H9 (cell line): Measurements from ENCODE around the gene TEAD1. TPM values are rescaled to one million over a fixed set of nuclear protein-coding genes. Genes with fewer than 3 reads are reported as not detected.
A peak's percentile ranks its signal among the peaks of the same experiment; 100 is the strongest.

Experiments used
- DNase-seq: peaks from one replicate; pipeline ENCODE4 v3.0.0-alpha.2; 2017
- H2AFZ ChIP-seq: one replicate; pipeline ENCODE4 v1.6.1; 2013; ENCODE audit warnings: mild to moderate bottlenecking, low read length, control low read depth, moderate library complexity
- H2AK5ac ChIP-seq: 2 replicates; pipeline ENCODE4 v1.6.1; 2013; ENCODE audit warnings: low read length, control low read depth, mixed read lengths; ENCODE audit not compliant: insufficient read length
- H2BK120ac ChIP-seq: one replicate; pipeline ENCODE4 v1.6.1; 2013; ENCODE audit warnings: low read depth, mild to moderate bottlenecking, low read length, control low read depth, inconsistent platforms; ENCODE audit not compliant: poor library complexity, severe bottlenecking
- H2BK12ac ChIP-seq: 2 replicates; pipeline ENCODE4 v1.6.1; 2013; ENCODE audit warnings: low read length, control low read depth, mixed read lengths, low read depth; ENCODE audit not compliant: insufficient read length
- H2BK15ac ChIP-seq: 2 replicates; pipeline ENCODE4 v1.6.1; 2013; ENCODE audit warnings: low read depth, low read length, control low read depth
- H2BK20ac ChIP-seq: one replicate; pipeline ENCODE4 v1.6.1; 2013; ENCODE audit warnings: low read depth, mild to moderate bottlenecking, low read length, control low read depth, inconsistent platforms; ENCODE audit not compliant: poor library complexity, severe bottlenecking
- H2BK5ac ChIP-seq: 2 replicates; pipeline ENCODE4 v1.6.1; 2013; ENCODE audit warnings: low read length, control low read depth, mixed read lengths; ENCODE audit not compliant: insufficient read length
- H3K14ac ChIP-seq: 2 replicates; pipeline ENCODE4 v1.6.1; 2013; ENCODE audit warnings: low read length, control low read depth; ENCODE audit not compliant: insufficient read depth
- H3K18ac ChIP-seq: 2 replicates; pipeline ENCODE4 v1.6.1; 2013; ENCODE audit warnings: low read depth, mild to moderate bottlenecking, mixed read lengths, low read length, control low read depth; ENCODE audit not compliant: insufficient read length
- H3K23ac ChIP-seq: 2 replicates; pipeline ENCODE4 v1.6.1; 2013; ENCODE audit warnings: low read length, control low read depth, mixed read lengths, low read depth; ENCODE audit not compliant: insufficient read length
- H3K23me2 ChIP-seq: 2 replicates; pipeline ENCODE4 v1.6.1; 2013; ENCODE audit warnings: low read depth, mild to moderate bottlenecking, mixed read lengths, low read length, control low read depth; ENCODE audit not compliant: insufficient read length, poor library complexity, severe bottlenecking
- H3K27ac ChIP-seq: 2 replicates; pipeline ENCODE4 v1.5.1; 2013; ENCODE audit warnings: low read length, control low read depth, mixed read lengths, low read depth; ENCODE audit not compliant: insufficient read length
- H3K27me3 ChIP-seq: 2 replicates; pipeline ENCODE4 v1.6.1; 2013; ENCODE audit warnings: low read length, control low read depth, inconsistent platforms; ENCODE audit not compliant: insufficient read depth
- H3K4ac ChIP-seq: 2 replicates; pipeline ENCODE4 v1.6.1; 2013; ENCODE audit warnings: low read depth, mild to moderate bottlenecking, control low read depth, inconsistent platforms, low read length, moderate library complexity
- H3K4me1 ChIP-seq: 2 replicates; pipeline ENCODE4 v1.6.1; 2013; ENCODE audit warnings: low read length, control low read depth, inconsistent platforms; ENCODE audit not compliant: insufficient read depth
- H3K4me2 ChIP-seq: 2 replicates; pipeline ENCODE4 v1.6.1; 2013; ENCODE audit warnings: low read length, control low read depth, mixed read lengths; ENCODE audit not compliant: insufficient read length, insufficient read depth
- H3K56ac ChIP-seq: 2 replicates; pipeline ENCODE4 v1.6.1; 2013; ENCODE audit warnings: low read depth, mild to moderate bottlenecking, mixed read lengths, low read length, control low read depth; ENCODE audit not compliant: insufficient read length
- H3K79me1 ChIP-seq: 2 replicates; pipeline ENCODE4 v1.6.1; 2013; ENCODE audit warnings: low read depth, mild to moderate bottlenecking, moderate library complexity, low read length, control low read depth, inconsistent platforms; ENCODE audit not compliant: insufficient read depth, poor library complexity, severe bottlenecking
- H3K79me2 ChIP-seq: 2 replicates; pipeline ENCODE4 v1.6.1; 2013; ENCODE audit warnings: low read length, control low read depth, inconsistent platforms; ENCODE audit not compliant: insufficient read depth
- H3K9ac ChIP-seq: 2 replicates; pipeline ENCODE4 v1.6.1; 2013; ENCODE audit warnings: low read length, control low read depth, mixed read lengths; ENCODE audit not compliant: insufficient read length; ENCODE audit errors: extremely low read depth
- H3K9me3 ChIP-seq: one replicate; pipeline ENCODE4 v1.6.1; 2013; ENCODE audit warnings: low read depth, low read length, inconsistent platforms; ENCODE audit not compliant: control insufficient read depth
- H3T11ph ChIP-seq: one replicate; pipeline ENCODE4 v1.6.1; 2013; ENCODE audit warnings: mild to moderate bottlenecking, low read length, control low read depth, inconsistent platforms
- H4K20me1 ChIP-seq: one replicate; pipeline ENCODE4 v1.6.1; 2013; ENCODE audit not compliant: control insufficient read depth, insufficient read length, insufficient read depth
- H4K5ac ChIP-seq: 2 replicates; pipeline ENCODE4 v1.6.1; 2013; ENCODE audit warnings: low read depth, mild to moderate bottlenecking, mixed read lengths, low read length, control low read depth; ENCODE audit not compliant: insufficient read length
- H4K8ac ChIP-seq: replicated peaks from 2 replicates; pipeline ENCODE4 v1.6.1; 2013; ENCODE audit warnings: low read length, control low read depth, mixed read lengths, low read depth; ENCODE audit not compliant: insufficient read length
- H4K91ac ChIP-seq: 2 replicates; pipeline ENCODE4 v1.6.1; 2013; ENCODE audit warnings: low read depth, mild to moderate bottlenecking, moderate library complexity, mixed read lengths, low read length, control low read depth; ENCODE audit not compliant: insufficient read length
- H3K27ac Mint-ChIP-seq, 3 experiments: 2 replicates in 2 of 3; 3 replicates in 1 of 3; pipeline ENCODE4 v1.8.0; 2020 to 2021; ENCODE audit warnings: mixed read lengths in 3 of 3, mild to moderate bottlenecking in 1 of 3, moderate library complexity in 1 of 3
- H3K27me3 Mint-ChIP-seq: 2 replicates; pipeline ENCODE4 v1.8.0; 2021; ENCODE audit warnings: low read depth, mild to moderate bottlenecking, moderate library complexity, mixed read lengths
- H3K36me3 Mint-ChIP-seq, 3 experiments: 2 replicates in 2 of 3; 3 replicates in 1 of 3; pipeline ENCODE4 v1.8.0; 2020 to 2021; ENCODE audit warnings: low read depth in 3 of 3, mixed read lengths in 3 of 3; ENCODE audit not compliant: insufficient read depth in 1 of 3
- H3K4me1 Mint-ChIP-seq, 2 experiments: 2 replicates each; pipeline ENCODE4 v1.8.0; 2020; ENCODE audit warnings: mixed read lengths in 2 of 2
- H3K4me3 Mint-ChIP-seq, 2 experiments: 2 replicates in 1 of 2; 3 replicates in 1 of 2; pipeline ENCODE4 v1.8.0; 2020 to 2021; ENCODE audit warnings: mild to moderate bottlenecking in 2 of 2, mixed read lengths in 2 of 2, moderate library complexity in 1 of 2
- H3K9me3 Mint-ChIP-seq, 2 experiments: 2 replicates in 1 of 2; 3 replicates in 1 of 2; pipeline ENCODE4 v1.8.0; 2020; ENCODE audit warnings: mild to moderate bottlenecking in 2 of 2, mixed read lengths in 2 of 2, moderate library complexity in 1 of 2
- CTCF ChIP-seq: fragments of 200-600 bp; sonication (generic); conservative IDR thresholded peaks from 3 replicates; pipeline ENCODE4 v1.8.0; 2021; ENCODE audit warnings: antibody characterized with exemption, mild to moderate bottlenecking
- WGBS: extraction: QIAGEN DNeasy Blood & Tissue Kit; methylation state at CpG from one replicate; pipeline ENCODE4 v1.1.7; 2013; ENCODE audit warnings: missing lambda C conversion rate, low lambda C conversion rate, mixed read lengths; ENCODE audit not compliant: insufficient read length; ENCODE audit errors: extremely low coverage; 5-methylcytosine and 5-hydroxymethylcytosine counted together
- total RNA-seq: library from RNA; stranded (reverse); gene quantifications from 2 replicates; pipeline ENCODE4 v1.2.1, GENCODE V29; 2021

The TEAD1 gene
- total RNA-seq, 1 experiment from 2014 or later: 75.1 TPM

GRCh38 chr11:12677131-12677530 lies 2.9 kb downstream of the TEAD1 start:
- Histone ChIP-seq H2BK15ac (no peak overlapping the region), H3K18ac (no peak overlapping the region), H4K20me1 (no peaks in the 10 kb centered on the region), H3T11ph (no peak overlapping the region), H3K14ac (no peak overlapping the region), H3K9me3 (no peaks in the 10 kb centered on the region), H3K4me2 (no peak overlapping the region), H2AK5ac (no peak overlapping the region), H3K79me1 (peaks cover 4% of the 10 kb centered on the region), H4K5ac (no peak overlapping the region), H3K4me1 (peaks cover 12% of the 10 kb centered on the region), H2BK120ac (no peak overlapping the region), H3K23ac (no peak overlapping the region), H2AFZ (no peak overlapping the region), H3K27me3 (no peaks in the 10 kb centered on the region; the same call in 1 of the 2 replicates), H3K4ac (no peak overlapping the region), H4K91ac (no peak overlapping the region), H3K27ac (no peak overlapping the region), H2BK12ac (no peak overlapping the region), H3K56ac (no peak overlapping the region), H4K8ac (no peak overlapping the region), H2BK5ac (no peak overlapping the region), H3K79me2 (peaks cover 17% of the 10 kb centered on the region; the same call in 1 of the 2 replicates), H3K9ac (no peak overlapping the region), H3K23me2 (peaks cover 8% of the 10 kb centered on the region), H2BK20ac (no peak overlapping the region)
- Mint-ChIP-seq H3K27ac (no peak overlapping the region), H3K4me1 (peaks cover 65 to 66% of the 10 kb centered on the region in 2 experiments), H3K36me3 (peaks cover 2 to 10% (median 8%) of the 10 kb centered on the region in 3 experiments), H3K9me3 (peaks cover 0 to 2% of the 10 kb centered on the region in 2 experiments; a peak in 1 of 5 replicates), H3K27me3 (peaks cover 24% of the 10 kb centered on the region), H3K4me3 (peak overlapping the region; percentile 94 to 99)
- no peak for DNase-seq
- TF ChIP-seq CTCF: no peak
- WGBS: no CpG with 5 or more reads among the region's 3 CpGs
